ENCODE measurements around the gene CNOT3.

The CNOT3 gene

GRCh38 chr19:54196536-54196935 is 59.0 kb downstream of the CNOT3 start:
- no peak for FAIRE-seq

GRCh38 chr19:54197121-54197520 is 59.6 kb downstream of the CNOT3 start:
- no peak for FAIRE-seq

GRCh38 chr19:54199401-54199800 is 61.8 kb downstream of the CNOT3 start:
- no peak for FAIRE-seq

DNA sequence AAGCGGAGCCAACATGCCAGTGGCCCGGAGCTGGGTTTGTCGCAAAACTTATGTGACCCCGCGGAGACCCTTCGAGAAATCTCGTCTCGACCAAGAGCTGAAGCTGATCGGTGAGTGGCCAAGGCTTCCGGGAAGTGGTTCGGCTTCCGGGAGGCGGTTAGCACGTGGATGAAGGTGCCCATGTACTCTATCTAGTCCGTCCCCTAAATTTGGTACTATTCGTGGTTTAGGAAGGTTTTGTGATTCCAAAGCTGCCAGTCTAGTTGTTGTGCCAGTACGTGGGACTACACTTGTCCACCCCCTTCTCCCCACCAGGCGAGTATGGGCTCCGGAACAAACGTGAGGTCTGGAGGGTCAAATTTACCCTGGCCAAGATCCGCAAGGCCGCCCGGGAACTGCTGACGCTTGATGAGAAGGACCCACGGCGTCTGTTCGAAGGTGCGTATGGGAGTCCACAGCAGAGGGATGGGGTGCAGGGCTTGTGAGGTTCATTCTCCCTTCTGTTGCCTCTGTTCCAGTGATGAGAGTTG is 63.7 kb downstream of the CNOT3 start:
- no peak for FAIRE-seq

GRCh38 chr19:54201980-54202379 is 64.4 kb downstream of the CNOT3 start:
- no peak for FAIRE-seq

DNA sequence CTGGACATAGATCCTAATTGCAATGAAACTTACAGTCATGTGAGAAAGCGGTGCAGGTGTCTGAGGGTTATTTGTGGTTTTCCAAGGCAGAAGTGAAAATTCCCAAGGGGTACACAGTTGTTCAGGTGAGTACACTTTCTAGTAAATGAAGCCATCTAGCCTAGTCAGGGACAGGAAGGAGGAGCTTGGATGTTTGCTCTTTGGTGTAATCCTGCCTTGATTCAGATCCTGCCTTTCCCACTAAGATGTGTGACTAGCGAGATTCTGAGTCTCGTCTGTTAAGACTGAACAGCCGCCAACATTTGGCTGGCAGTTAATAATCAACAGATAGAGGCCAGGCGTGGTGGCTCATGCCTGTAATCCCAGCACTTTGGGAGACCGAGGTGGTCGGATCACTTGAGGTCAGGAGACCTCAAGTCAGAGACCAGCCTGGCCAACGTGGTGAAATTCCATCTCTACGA is 65.6 kb downstream of the CNOT3 start:
- FAIRE-seq: no peak

- FAIRE-seq: no peak
These were observed 67.4 kb downstream of the CNOT3 start for GRCh38 chr19:54204767-54205468.
